Osteoblast (primary cell): ENCODE measurements around the gene DBP. TPM values are rescaled to one million over a fixed set of nuclear protein-coding genes. Genes with fewer than 3 reads are reported as not detected.
A peak's percentile ranks its signal among the peaks of the same experiment; 100 is the strongest.
"Not testable (repeated sequence)": the region's sequence is repeated elsewhere in the genome, so short reads cannot be mapped to it uniquely, and the experiment has no call there.

ENCODE experiments used
- DNase-seq: peaks from one replicate; pipeline ENCODE4 v3.0.0; 2011; ENCODE audit warnings: low spot score, mixed read lengths; ENCODE audit not compliant: insufficient read length; ENCODE audit errors: missing footprints
- H2AFZ ChIP-seq: 2 replicates; pipeline ENCODE4 v1.6.0; 2011; ENCODE audit warnings: mild to moderate bottlenecking, low read length
- H3K27ac ChIP-seq: 2 replicates; pipeline ENCODE4 v1.5.1; 2011; ENCODE audit warnings: mild to moderate bottlenecking, low read depth, low read length, moderate library complexity
- H3K27me3 ChIP-seq: 2 replicates; pipeline ENCODE4 v1.6.0; 2012; ENCODE audit warnings: mild to moderate bottlenecking, control low read depth, inconsistent platforms, low read length, moderate library complexity; ENCODE audit not compliant: insufficient read depth
- H3K36me3 ChIP-seq: 2 replicates; pipeline ENCODE4 v1.5.1; 2011; ENCODE audit warnings: mild to moderate bottlenecking, low read length, control low read depth, moderate library complexity; ENCODE audit not compliant: insufficient read depth
- H3K4me1 ChIP-seq: 2 replicates; pipeline ENCODE4 v1.5.1; 2011; ENCODE audit warnings: mild to moderate bottlenecking, low read length, control low read depth, moderate library complexity; ENCODE audit not compliant: insufficient read depth
- H3K4me2 ChIP-seq: 2 replicates; pipeline ENCODE4 v1.6.0; 2011; ENCODE audit warnings: mild to moderate bottlenecking, low read length; ENCODE audit not compliant: insufficient read depth
- H3K4me3 ChIP-seq: fragments of 200-600 bp; sonication (generic); 3 replicates; pipeline ENCODE4 v1.5.1; 2012; ENCODE audit warnings: mild to moderate bottlenecking, low read length, inconsistent platforms; ENCODE audit not compliant: insufficient read depth
- H3K79me2 ChIP-seq: 2 replicates; pipeline ENCODE4 v1.6.0; 2012; ENCODE audit warnings: mild to moderate bottlenecking, low read length, control low read depth, inconsistent platforms; ENCODE audit not compliant: insufficient read depth
- H3K9me3 ChIP-seq: 2 replicates; pipeline ENCODE4 v1.5.1; 2011; ENCODE audit warnings: low read depth, low read length, control low read depth
- H4K20me1 ChIP-seq: 2 replicates; pipeline ENCODE4 v1.6.0; 2012; ENCODE audit warnings: mild to moderate bottlenecking, low read length, control low read depth; ENCODE audit not compliant: insufficient read depth
- CTCF ChIP-seq: IDR thresholded peaks from 2 replicates; pipeline ENCODE4 v1.5.1; 2011; ENCODE audit warnings: mild to moderate bottlenecking, low read depth, low read length, moderate library complexity; ENCODE audit errors: extremely low read depth
- total RNA-seq: library from RNA; depleted of rRNA; stranded (reverse); fragments of >200 nt; gene quantifications from 2 replicates; pipeline ENCODE4 v1.2.3, GENCODE V29; 2012

Gene DBP
- total RNA-seq, 1 donor = 14.5 TPM

- Histone ChIP-seq H3K27me3 (peaks cover 5% of the 10 kb centered on the region), H3K36me3 (no peaks in the 10 kb centered on the region), H3K4me3 (peak overlapping the region; percentile 70), H3K4me2 (peak overlapping the region; percentile 73), H3K4me1 (peaks cover 55% of the 10 kb centered on the region), H3K79me2 (no peaks in the 10 kb centered on the region), H3K27ac (peak overlapping the region; percentile 71), H2AFZ (peak overlapping the region; percentile 64), H4K20me1 (no peaks in the 10 kb centered on the region), H3K9me3 (no peaks in the 10 kb centered on the region)
- no peak for TF ChIP-seq CTCF
- peak; percentile 99 for DNase-seq
These were observed 2.5 kb downstream of the DBP start for GRCh38 chr19:48634424-48635262.

GRCh38 chr19:48634036-48634342 is 3.2 kb downstream of the DBP start:
- H3K27me3 ChIP-seq = peaks cover 5% of the 10 kb centered on the region
- peaks cover 55% of the 10 kb centered on the region for H3K4me1 ChIP-seq
- H3K36me3 ChIP-seq = no peaks in the 10 kb centered on the region
- peak overlapping the region; percentile 64 for H2AFZ ChIP-seq
- H4K20me1 ChIP-seq = no peaks in the 10 kb centered on the region
- peak overlapping the region; percentile 73 for H3K4me2 ChIP-seq
- H3K79me2 ChIP-seq = no peaks in the 10 kb centered on the region
- H3K4me3 ChIP-seq = peak overlapping the region; percentile 70
- TF ChIP-seq CTCF = no peak
- no peaks in the 10 kb centered on the region for H3K9me3 ChIP-seq
- peak overlapping the region; percentile 42 for H3K27ac ChIP-seq
- no peak for DNase-seq

- Histone ChIP-seq H3K4me1 (peaks cover 50% of the 10 kb centered on the region), H3K27ac (peak overlapping the region; percentile 42), H3K36me3 (no peaks in the 10 kb centered on the region), H3K9me3 (no peaks in the 10 kb centered on the region), H3K4me3 (peak overlapping the region; percentile 70), H2AFZ (peak overlapping the region; percentile 64), H4K20me1 (no peaks in the 10 kb centered on the region), H3K27me3 (peaks cover 5% of the 10 kb centered on the region), H3K4me2 (peak overlapping the region; percentile 73), H3K79me2 (no peaks in the 10 kb centered on the region)
- no peak for TF ChIP-seq CTCF
- peak; percentile 83 for DNase-seq
These were observed 3.8 kb downstream of the DBP start for GRCh38 chr19:48633148-48634035.

- Histone ChIP-seq H3K27me3 (peaks cover 5% of the 10 kb centered on the region), H3K79me2 (no peaks in the 10 kb centered on the region), H3K9me3 (no peaks in the 10 kb centered on the region), H3K4me1 (peaks cover 45% of the 10 kb centered on the region), H3K4me3 (no peak overlapping the region), H4K20me1 (no peaks in the 10 kb centered on the region), H3K27ac (peak overlapping the region; percentile 32), H2AFZ (no peak overlapping the region), H3K4me2 (peak overlapping the region; percentile 30), H3K36me3 (no peaks in the 10 kb centered on the region)
- peak; percentile 83 for DNase-seq
- TF ChIP-seq CTCF = no peak
These were observed 4.5 kb downstream of the DBP start for GRCh38 chr19:48632692-48633147.

- Histone ChIP-seq H3K27ac (peak overlapping the region; percentile 32), H3K4me1 (peaks cover 41% of the 10 kb centered on the region), H3K4me2 (peak overlapping the region; percentile 30)
- not testable (repeated sequence) for H2AFZ ChIP-seq, H3K27me3 ChIP-seq, H3K36me3 ChIP-seq, H3K4me3 ChIP-seq, H3K79me2 ChIP-seq, DNase-seq, H4K20me1 ChIP-seq, H3K9me3 ChIP-seq
These were observed 4.9 kb downstream of the DBP start for GRCh38 chr19:48632286-48632685.
